H9 (cell line): Measurements from ENCODE around the gene PITRM1. TPM values are rescaled to one million over a fixed set of nuclear protein-coding genes. Genes with fewer than 3 reads are reported as not detected.

ENCODE experiments used
- DNase-seq: peaks from one replicate; pipeline ENCODE4 v3.0.0-alpha.2; 2017
- H2AFZ ChIP-seq: one replicate; pipeline ENCODE4 v1.6.1; 2013; ENCODE audit warnings: mild to moderate bottlenecking, low read length, control low read depth, moderate library complexity
- H2AK5ac ChIP-seq: 2 replicates; pipeline ENCODE4 v1.6.1; 2013; ENCODE audit warnings: low read length, control low read depth, mixed read lengths; ENCODE audit not compliant: insufficient read length
- H2BK120ac ChIP-seq: one replicate; pipeline ENCODE4 v1.6.1; 2013; ENCODE audit warnings: low read depth, mild to moderate bottlenecking, low read length, control low read depth, inconsistent platforms; ENCODE audit not compliant: poor library complexity, severe bottlenecking
- H2BK12ac ChIP-seq: 2 replicates; pipeline ENCODE4 v1.6.1; 2013; ENCODE audit warnings: low read length, control low read depth, mixed read lengths, low read depth; ENCODE audit not compliant: insufficient read length
- H2BK15ac ChIP-seq: 2 replicates; pipeline ENCODE4 v1.6.1; 2013; ENCODE audit warnings: low read depth, low read length, control low read depth
- H2BK20ac ChIP-seq: one replicate; pipeline ENCODE4 v1.6.1; 2013; ENCODE audit warnings: low read depth, mild to moderate bottlenecking, low read length, control low read depth, inconsistent platforms; ENCODE audit not compliant: poor library complexity, severe bottlenecking
- H2BK5ac ChIP-seq: 2 replicates; pipeline ENCODE4 v1.6.1; 2013; ENCODE audit warnings: low read length, control low read depth, mixed read lengths; ENCODE audit not compliant: insufficient read length
- H3K14ac ChIP-seq: 2 replicates; pipeline ENCODE4 v1.6.1; 2013; ENCODE audit warnings: low read length, control low read depth; ENCODE audit not compliant: insufficient read depth
- H3K18ac ChIP-seq: 2 replicates; pipeline ENCODE4 v1.6.1; 2013; ENCODE audit warnings: low read depth, mild to moderate bottlenecking, mixed read lengths, low read length, control low read depth; ENCODE audit not compliant: insufficient read length
- H3K23ac ChIP-seq: 2 replicates; pipeline ENCODE4 v1.6.1; 2013; ENCODE audit warnings: low read length, control low read depth, mixed read lengths, low read depth; ENCODE audit not compliant: insufficient read length
- H3K23me2 ChIP-seq: 2 replicates; pipeline ENCODE4 v1.6.1; 2013; ENCODE audit warnings: low read depth, mild to moderate bottlenecking, mixed read lengths, low read length, control low read depth; ENCODE audit not compliant: insufficient read length, poor library complexity, severe bottlenecking
- H3K27ac ChIP-seq: 2 replicates; pipeline ENCODE4 v1.5.1; 2013; ENCODE audit warnings: low read length, control low read depth, mixed read lengths, low read depth; ENCODE audit not compliant: insufficient read length
- H3K27me3 ChIP-seq: 2 replicates; pipeline ENCODE4 v1.6.1; 2013; ENCODE audit warnings: low read length, control low read depth, inconsistent platforms; ENCODE audit not compliant: insufficient read depth
- H3K4ac ChIP-seq: 2 replicates; pipeline ENCODE4 v1.6.1; 2013; ENCODE audit warnings: low read depth, mild to moderate bottlenecking, control low read depth, inconsistent platforms, low read length, moderate library complexity
- H3K4me1 ChIP-seq: 2 replicates; pipeline ENCODE4 v1.6.1; 2013; ENCODE audit warnings: low read length, control low read depth, inconsistent platforms; ENCODE audit not compliant: insufficient read depth
- H3K4me2 ChIP-seq: 2 replicates; pipeline ENCODE4 v1.6.1; 2013; ENCODE audit warnings: low read length, control low read depth, mixed read lengths; ENCODE audit not compliant: insufficient read length, insufficient read depth
- H3K56ac ChIP-seq: 2 replicates; pipeline ENCODE4 v1.6.1; 2013; ENCODE audit warnings: low read depth, mild to moderate bottlenecking, mixed read lengths, low read length, control low read depth; ENCODE audit not compliant: insufficient read length
- H3K79me1 ChIP-seq: 2 replicates; pipeline ENCODE4 v1.6.1; 2013; ENCODE audit warnings: low read depth, mild to moderate bottlenecking, moderate library complexity, low read length, control low read depth, inconsistent platforms; ENCODE audit not compliant: insufficient read depth, poor library complexity, severe bottlenecking
- H3K79me2 ChIP-seq: 2 replicates; pipeline ENCODE4 v1.6.1; 2013; ENCODE audit warnings: low read length, control low read depth, inconsistent platforms; ENCODE audit not compliant: insufficient read depth
- H3K9ac ChIP-seq: 2 replicates; pipeline ENCODE4 v1.6.1; 2013; ENCODE audit warnings: low read length, control low read depth, mixed read lengths; ENCODE audit not compliant: insufficient read length; ENCODE audit errors: extremely low read depth
- H3K9me3 ChIP-seq: one replicate; pipeline ENCODE4 v1.6.1; 2013; ENCODE audit warnings: low read depth, low read length, inconsistent platforms; ENCODE audit not compliant: control insufficient read depth
- H3T11ph ChIP-seq: one replicate; pipeline ENCODE4 v1.6.1; 2013; ENCODE audit warnings: mild to moderate bottlenecking, low read length, control low read depth, inconsistent platforms
- H4K20me1 ChIP-seq: one replicate; pipeline ENCODE4 v1.6.1; 2013; ENCODE audit not compliant: control insufficient read depth, insufficient read length, insufficient read depth
- H4K5ac ChIP-seq: 2 replicates; pipeline ENCODE4 v1.6.1; 2013; ENCODE audit warnings: low read depth, mild to moderate bottlenecking, mixed read lengths, low read length, control low read depth; ENCODE audit not compliant: insufficient read length
- H4K8ac ChIP-seq: replicated peaks from 2 replicates; pipeline ENCODE4 v1.6.1; 2013; ENCODE audit warnings: low read length, control low read depth, mixed read lengths, low read depth; ENCODE audit not compliant: insufficient read length
- H4K91ac ChIP-seq: 2 replicates; pipeline ENCODE4 v1.6.1; 2013; ENCODE audit warnings: low read depth, mild to moderate bottlenecking, moderate library complexity, mixed read lengths, low read length, control low read depth; ENCODE audit not compliant: insufficient read length
- H3K27ac Mint-ChIP-seq, 3 experiments: 2 replicates in 2 of 3; 3 replicates in 1 of 3; pipeline ENCODE4 v1.8.0; 2020 to 2021; ENCODE audit warnings: mixed read lengths in 3 of 3, mild to moderate bottlenecking in 1 of 3, moderate library complexity in 1 of 3
- H3K27me3 Mint-ChIP-seq: 2 replicates; pipeline ENCODE4 v1.8.0; 2021; ENCODE audit warnings: low read depth, mild to moderate bottlenecking, moderate library complexity, mixed read lengths
- H3K36me3 Mint-ChIP-seq, 3 experiments: 2 replicates in 2 of 3; 3 replicates in 1 of 3; pipeline ENCODE4 v1.8.0; 2020 to 2021; ENCODE audit warnings: low read depth in 3 of 3, mixed read lengths in 3 of 3; ENCODE audit not compliant: insufficient read depth in 1 of 3
- H3K4me1 Mint-ChIP-seq, 2 experiments: 2 replicates each; pipeline ENCODE4 v1.8.0; 2020; ENCODE audit warnings: mixed read lengths in 2 of 2
- H3K4me3 Mint-ChIP-seq, 2 experiments: 2 replicates in 1 of 2; 3 replicates in 1 of 2; pipeline ENCODE4 v1.8.0; 2020 to 2021; ENCODE audit warnings: mild to moderate bottlenecking in 2 of 2, mixed read lengths in 2 of 2, moderate library complexity in 1 of 2
- H3K9me3 Mint-ChIP-seq, 2 experiments: 2 replicates in 1 of 2; 3 replicates in 1 of 2; pipeline ENCODE4 v1.8.0; 2020; ENCODE audit warnings: mild to moderate bottlenecking in 2 of 2, mixed read lengths in 2 of 2, moderate library complexity in 1 of 2
- WGBS: extraction: QIAGEN DNeasy Blood & Tissue Kit; methylation state at CpG from one replicate; pipeline ENCODE4 v1.1.7; 2013; ENCODE audit warnings: missing lambda C conversion rate, low lambda C conversion rate, mixed read lengths; ENCODE audit not compliant: insufficient read length; ENCODE audit errors: extremely low coverage; 5-methylcytosine and 5-hydroxymethylcytosine counted together
- total RNA-seq: library from RNA; stranded (reverse); gene quantifications from 2 replicates; pipeline ENCODE4 v1.2.1, GENCODE V29; 2021
- TF ChIP-seq, protein P1 (sequence below): fragments of 200-600 bp; sonication (generic); conservative IDR thresholded peaks from 3 replicates; pipeline ENCODE4 v1.8.0; 2021; ENCODE audit warnings: antibody characterized with exemption, mild to moderate bottlenecking

Gene PITRM1
- total RNA-seq, 1 experiment from 2014 or later = 27.8 TPM

GRCh38 chr10:3119796-3120459, 52.7 kb downstream of the PITRM1 start:
- no peak overlapping the region for H3K56ac ChIP-seq
- H3K9ac ChIP-seq = no peak overlapping the region
- no peak overlapping the region for H2BK5ac ChIP-seq
- no CpG with 5 or more reads among the region's 31 CpGs for WGBS
- no peak overlapping the region for H3T11ph ChIP-seq
- H4K20me1 ChIP-seq = no peaks in the 10 kb centered on the region
- TF ChIP-seq, protein P1, sequence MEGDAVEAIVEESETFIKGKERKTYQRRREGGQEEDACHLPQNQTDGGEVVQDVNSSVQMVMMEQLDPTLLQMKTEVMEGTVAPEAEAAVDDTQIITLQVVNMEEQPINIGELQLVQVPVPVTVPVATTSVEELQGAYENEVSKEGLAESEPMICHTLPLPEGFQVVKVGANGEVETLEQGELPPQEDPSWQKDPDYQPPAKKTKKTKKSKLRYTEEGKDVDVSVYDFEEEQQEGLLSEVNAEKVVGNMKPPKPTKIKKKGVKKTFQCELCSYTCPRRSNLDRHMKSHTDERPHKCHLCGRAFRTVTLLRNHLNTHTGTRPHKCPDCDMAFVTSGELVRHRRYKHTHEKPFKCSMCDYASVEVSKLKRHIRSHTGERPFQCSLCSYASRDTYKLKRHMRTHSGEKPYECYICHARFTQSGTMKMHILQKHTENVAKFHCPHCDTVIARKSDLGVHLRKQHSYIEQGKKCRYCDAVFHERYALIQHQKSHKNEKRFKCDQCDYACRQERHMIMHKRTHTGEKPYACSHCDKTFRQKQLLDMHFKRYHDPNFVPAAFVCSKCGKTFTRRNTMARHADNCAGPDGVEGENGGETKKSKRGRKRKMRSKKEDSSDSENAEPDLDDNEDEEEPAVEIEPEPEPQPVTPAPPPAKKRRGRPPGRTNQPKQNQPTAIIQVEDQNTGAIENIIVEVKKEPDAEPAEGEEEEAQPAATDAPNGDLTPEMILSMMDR = peak; percentile 72
- no peak overlapping the region for H3K4me2 ChIP-seq
- no peak overlapping the region for H2BK20ac ChIP-seq
- no peak overlapping the region for H3K23ac ChIP-seq
- no peak overlapping the region for H3K4me3 Mint-ChIP-seq
- H2AK5ac ChIP-seq = no peak overlapping the region
- H2BK120ac ChIP-seq = no peak overlapping the region
- no peaks in the 10 kb centered on the region for H3K27me3 ChIP-seq
- DNase-seq = no peak
- no peaks in the 10 kb centered on the region for H3K79me2 ChIP-seq
- H4K5ac ChIP-seq = no peak overlapping the region
- H3K4me1 Mint-ChIP-seq = no peaks in the 10 kb centered on the region
- no peak overlapping the region for H2BK12ac ChIP-seq
- H3K36me3 Mint-ChIP-seq = peaks cover 44 to 85% (median 81%) of the 10 kb centered on the region in 3 experiments; a peak in 6 of 7 replicates
- H3K27ac ChIP-seq = no peak overlapping the region
- H3K4me1 ChIP-seq = no peaks in the 10 kb centered on the region
- no peaks in the 10 kb centered on the region for H3K9me3 ChIP-seq
- H2AFZ ChIP-seq = no peak overlapping the region
- no peak overlapping the region for H2BK15ac ChIP-seq
- no peak overlapping the region for H3K14ac ChIP-seq
- no peaks in the 10 kb centered on the region for H3K79me1 ChIP-seq
- H4K91ac ChIP-seq = no peak overlapping the region
- no peaks in the 10 kb centered on the region for H3K27me3 Mint-ChIP-seq
- no peaks in the 10 kb centered on the region for H3K9me3 Mint-ChIP-seq
- H3K4ac ChIP-seq = no peak overlapping the region
- no peak overlapping the region for H4K8ac ChIP-seq
- H3K23me2 ChIP-seq = no peaks in the 10 kb centered on the region
- H3K18ac ChIP-seq = no peak overlapping the region
- peak overlapping the region in 2 of 3 experiments; percentile 8 to 74; a peak in 3 of 7 replicates for H3K27ac Mint-ChIP-seq
